OCI-LY7 (cell line): ENCODE results near the gene TFAP2A. TPM values are rescaled to one million over a fixed set of nuclear protein-coding genes. Genes with fewer than 3 reads are reported as not detected.

Source experiments
- BruUV-seq: library from RNA; stranded (reverse); fragments of 400-500 nt; replicated peaks from 2 replicates; lab custom pipeline; 2021; lab: Mats Ljungman, UMichigan
- CTCF ChIA-PET: fragments of 300-600 bp; sonication (Branson Sonifier 250); formaldehyde crosslinking; loops from one replicate; lab custom pipeline; 2022; ENCODE audit warnings: antibody characterized with exemption; ENCODE audit not compliant: unreplicated experiment; lab: Charles Lee
- POLR2A ChIA-PET: fragments of 300-600 bp; sonication (Branson Sonifier 250); formaldehyde crosslinking; loops from one replicate; lab custom pipeline; 2022; ENCODE audit warnings: antibody characterized with exemption; lab: Charles Lee
- DNase-seq: peaks from one replicate; pipeline ENCODE4 v3.0.0-alpha.2; 2015; ENCODE audit warnings: low spot score
- H2AFZ ChIP-seq: fragments of 200-600 bp; sonication (generic), shearing (Covaris generic); 2 replicates; pipeline ENCODE4 v1.6.1; 2014; ENCODE audit warnings: mild to moderate bottlenecking, antibody characterized with exemption, low read length, moderate library complexity
- H3K27ac ChIP-seq: fragments of 200-600 bp; sonication (generic); 2 replicates; pipeline ENCODE4 v1.5.1; 2014; ENCODE audit warnings: mixed run types, low read depth, mild to moderate bottlenecking, moderate library complexity, low read length, inconsistent platforms; ENCODE audit not compliant: poor library complexity, severe bottlenecking
- H3K36me3 ChIP-seq: fragments of 200-600 bp; sonication (generic); 2 replicates; pipeline ENCODE4 v1.6.1; 2014; ENCODE audit warnings: mild to moderate bottlenecking, antibody characterized with exemption, low read length, moderate library complexity, mixed read lengths; ENCODE audit not compliant: insufficient read depth
- H3K4me1 ChIP-seq: fragments of 200-600 bp; sonication (generic); 2 replicates; pipeline ENCODE4 v1.5.1; 2014; ENCODE audit warnings: mild to moderate bottlenecking, low read length; ENCODE audit not compliant: insufficient read depth, poor library complexity, severe bottlenecking
- H3K4me2 ChIP-seq: fragments of 200-600 bp; sonication (generic); 2 replicates; pipeline ENCODE4 v1.6.1; 2014; ENCODE audit warnings: mild to moderate bottlenecking, low read length
- H3K4me3 ChIP-seq: fragments of 200-600 bp; sonication (generic); 2 replicates; pipeline ENCODE4 v1.5.1; 2014; ENCODE audit warnings: mild to moderate bottlenecking, low read depth, low read length; ENCODE audit not compliant: poor library complexity, severe bottlenecking
- H3K79me2 ChIP-seq: fragments of 200-600 bp; sonication (generic); 2 replicates; pipeline ENCODE4 v1.6.1; 2016; ENCODE audit warnings: low read depth, mild to moderate bottlenecking, low read length, moderate library complexity, mixed read lengths; ENCODE audit not compliant: insufficient read depth
- H3K9me2 ChIP-seq: fragments of 200-600 bp; sonication (generic); 2 replicates; pipeline ENCODE4 v1.6.1; 2016; ENCODE audit warnings: mild to moderate bottlenecking, low read length, mixed read lengths; ENCODE audit not compliant: insufficient read depth
- H3K9me3 ChIP-seq: fragments of 200-600 bp; sonication (generic); 2 replicates; pipeline ENCODE4 v1.6.1; 2014; ENCODE audit warnings: mild to moderate bottlenecking, mixed run types, low read length, mixed read lengths
- H4K20me1 ChIP-seq: fragments of 200-600 bp; sonication (generic); 2 replicates; pipeline ENCODE4 v1.6.1; 2014; ENCODE audit warnings: mild to moderate bottlenecking, antibody characterized with exemption, low read length, moderate library complexity, mixed read lengths; ENCODE audit not compliant: insufficient read depth
- EZH2phosphoT487 ChIP-seq: fragments of 200-600 bp; sonication (generic); IDR thresholded peaks from 2 replicates; pipeline ENCODE4 v1.6.1; 2018; ENCODE audit warnings: low read depth, borderline replicate concordance, mild to moderate bottlenecking, mixed run types, antibody characterized with exemption, low read length, moderate library complexity, mixed read lengths
- intact Hi-C: fragments of 100-400 bp; cut with micrococcal nuclease; formaldehyde crosslinking; loops from one replicate; pipeline ENCODE4 v1.10.0; 2022; ENCODE audit not compliant: unreplicated experiment
- total RNA-seq, 2 experiments: library from RNA; depleted of rRNA in 1 of 2; stranded (reverse); fragments of >200 nt in 1 of 2; shearing (Covaris generic) in 1 of 2; gene quantifications; 2 replicates each; pipeline ENCODE4 v1.2.3, GENCODE V29; 2014 to 2022
- TF ChIP-seq, protein P1 (sequence below): fragments of 200-600 bp; sonication (generic); conservative IDR thresholded peaks from 2 replicates; pipeline ENCODE4 v1.5.1; 2014; ENCODE audit warnings: mild to moderate bottlenecking, antibody characterized with exemption, low read length, moderate library complexity, mixed read lengths

TFAP2A gene
- total RNA-seq, 2 experiments from 2014 or later: 2.0 to 3.3 TPM

DNA sequence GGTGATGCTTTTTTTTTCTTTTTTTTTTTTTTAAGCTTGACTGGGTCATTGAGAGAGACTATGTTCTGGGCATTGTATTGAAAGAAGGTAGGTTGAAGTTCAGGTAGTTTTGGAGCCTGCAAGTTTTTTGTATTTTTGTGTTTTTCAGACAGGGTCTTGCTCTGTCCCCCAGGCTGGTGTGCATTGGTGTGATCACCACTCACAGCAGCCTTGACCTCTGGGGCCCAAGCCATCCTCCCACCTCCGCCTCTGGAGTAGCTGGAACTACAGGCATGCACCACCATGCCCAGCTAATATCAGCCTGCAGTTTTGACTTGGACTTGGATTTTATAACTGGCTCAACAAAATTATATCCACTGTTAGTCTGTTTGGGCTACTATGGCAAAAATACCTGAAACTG is 31.7 kb upstream of the TFAP2A start:
- DNase-seq: no peak
- H3K4me3 ChIP-seq: no peak overlapping the region
- CTCF ChIA-PET: no interaction called here
- no peak overlapping the region for H3K27ac ChIP-seq
- TF ChIP-seq, protein P1, sequence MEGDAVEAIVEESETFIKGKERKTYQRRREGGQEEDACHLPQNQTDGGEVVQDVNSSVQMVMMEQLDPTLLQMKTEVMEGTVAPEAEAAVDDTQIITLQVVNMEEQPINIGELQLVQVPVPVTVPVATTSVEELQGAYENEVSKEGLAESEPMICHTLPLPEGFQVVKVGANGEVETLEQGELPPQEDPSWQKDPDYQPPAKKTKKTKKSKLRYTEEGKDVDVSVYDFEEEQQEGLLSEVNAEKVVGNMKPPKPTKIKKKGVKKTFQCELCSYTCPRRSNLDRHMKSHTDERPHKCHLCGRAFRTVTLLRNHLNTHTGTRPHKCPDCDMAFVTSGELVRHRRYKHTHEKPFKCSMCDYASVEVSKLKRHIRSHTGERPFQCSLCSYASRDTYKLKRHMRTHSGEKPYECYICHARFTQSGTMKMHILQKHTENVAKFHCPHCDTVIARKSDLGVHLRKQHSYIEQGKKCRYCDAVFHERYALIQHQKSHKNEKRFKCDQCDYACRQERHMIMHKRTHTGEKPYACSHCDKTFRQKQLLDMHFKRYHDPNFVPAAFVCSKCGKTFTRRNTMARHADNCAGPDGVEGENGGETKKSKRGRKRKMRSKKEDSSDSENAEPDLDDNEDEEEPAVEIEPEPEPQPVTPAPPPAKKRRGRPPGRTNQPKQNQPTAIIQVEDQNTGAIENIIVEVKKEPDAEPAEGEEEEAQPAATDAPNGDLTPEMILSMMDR: no peak
- TF ChIP-seq EZH2phosphoT487: no peak
- no peaks in the 10 kb centered on the region for H3K4me1 ChIP-seq
- H3K9me2 ChIP-seq: no peaks in the 10 kb centered on the region
- no peak overlapping the region for H2AFZ ChIP-seq
- no TSS peak for BruUV-seq
- intact Hi-C loops: no loop called here
- no peak overlapping the region for H3K4me2 ChIP-seq
- POLR2A ChIA-PET: interaction anchor here (0.6 to 0.9 kb wide), 4 partner anchors 13 to 244 kb away, joined by 3 read pairs; no protein-coding TSS in a partner anchor
- no peaks in the 10 kb centered on the region for H3K9me3 ChIP-seq
- H4K20me1 ChIP-seq: no peaks in the 10 kb centered on the region
- no peaks in the 10 kb centered on the region for H3K79me2 ChIP-seq
- H3K36me3 ChIP-seq: no peaks in the 10 kb centered on the region

DNA sequence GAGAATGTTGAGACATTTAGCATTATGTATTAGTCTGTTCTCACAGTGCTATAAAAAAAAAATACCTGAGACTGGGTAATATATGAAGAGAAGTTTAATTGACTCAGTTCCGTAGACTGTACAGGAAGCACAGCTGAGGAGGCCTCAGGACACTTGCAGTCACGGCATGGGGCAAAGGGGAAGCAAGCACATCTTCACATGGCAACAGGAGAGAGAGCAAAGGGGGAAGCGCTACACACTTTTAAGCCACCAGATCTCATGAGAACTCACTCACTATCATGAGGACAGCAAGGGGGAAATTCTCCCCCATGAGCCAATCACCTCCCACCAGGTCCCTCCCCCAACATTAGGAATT is 26.8 kb upstream of the TFAP2A start:
- Histone ChIP-seq H3K4me1 (no peaks in the 10 kb centered on the region), H4K20me1 (no peaks in the 10 kb centered on the region), H3K4me3 (no peak overlapping the region), H3K27ac (no peak overlapping the region), H3K9me3 (no peaks in the 10 kb centered on the region), H3K79me2 (no peaks in the 10 kb centered on the region), H3K4me2 (no peak overlapping the region), H3K36me3 (no peaks in the 10 kb centered on the region), H2AFZ (no peak overlapping the region), H3K9me2 (no peaks in the 10 kb centered on the region)
- no peak for DNase-seq
- intact Hi-C loops: no loop called here
- CTCF ChIA-PET: no interaction called here
- BruUV-seq: no TSS peak
- POLR2A ChIA-PET: no interaction called here
- no peak for TF ChIP-seq EZH2phosphoT487
- TF ChIP-seq, protein P1: no peak

DNA sequence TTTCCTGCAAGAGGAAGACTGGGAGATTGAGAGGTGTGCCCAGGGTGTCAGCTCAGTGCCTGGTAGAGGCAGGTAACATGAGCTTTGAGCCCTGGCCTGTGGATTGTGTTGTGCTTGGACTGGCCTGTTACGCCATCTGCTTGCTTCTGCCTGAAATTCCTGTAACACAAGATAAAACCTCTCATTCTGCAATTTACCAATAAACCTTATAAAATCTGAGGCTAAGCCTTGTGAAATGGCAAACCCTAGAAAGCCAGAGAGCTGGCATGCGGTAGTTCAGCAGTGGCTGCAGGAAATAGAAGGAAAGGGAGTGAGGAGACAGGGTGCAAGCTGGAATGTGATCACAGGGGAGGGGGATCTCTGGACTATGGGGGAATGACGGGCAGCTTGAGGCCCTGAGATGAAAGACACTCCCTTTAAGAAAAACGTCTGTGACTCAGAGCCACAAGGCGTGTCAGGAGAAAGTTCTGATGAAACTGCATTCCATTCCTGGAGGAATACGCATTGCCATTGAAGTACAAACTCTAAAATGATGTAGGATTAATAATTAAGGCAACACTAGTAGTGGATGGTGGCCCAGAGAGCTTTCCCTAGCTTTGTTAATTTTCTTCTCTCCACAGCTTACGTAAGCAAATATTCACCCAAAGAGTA is 26.3 kb upstream of the TFAP2A start:
- Histone ChIP-seq H3K9me3 (no peaks in the 10 kb centered on the region), H3K79me2 (no peaks in the 10 kb centered on the region), H3K36me3 (no peaks in the 10 kb centered on the region), H3K4me1 (no peaks in the 10 kb centered on the region), H3K27ac (no peak overlapping the region), H3K4me2 (no peak overlapping the region), H4K20me1 (no peaks in the 10 kb centered on the region), H2AFZ (no peak overlapping the region), H3K4me3 (no peak overlapping the region), H3K9me2 (no peaks in the 10 kb centered on the region)
- no TSS peak for BruUV-seq
- CTCF ChIA-PET: no interaction called here
- intact Hi-C loops: no loop called here
- TF ChIP-seq EZH2phosphoT487: no peak
- TF ChIP-seq, protein P1: no peak
- no peak for DNase-seq
- POLR2A ChIA-PET: no interaction called here
